DMS53 treated with DMSO at 0.1 percent for 48 hours (cell line): ENCODE results near the gene MTUS2.
A peak's percentile ranks its signal among the peaks of the same experiment; 100 is the strongest.
"Not testable (repeated sequence)": the region's sequence is repeated elsewhere in the genome, so short reads cannot be mapped to it uniquely, and the experiment has no call there.

ENCODE experiments used
- DNase-seq: peaks from one replicate; lab custom pipeline; 2025; ENCODE audit not compliant: unreplicated experiment; lab: John Stamatoyannopoulos, UW

MTUS2 gene

DNA sequence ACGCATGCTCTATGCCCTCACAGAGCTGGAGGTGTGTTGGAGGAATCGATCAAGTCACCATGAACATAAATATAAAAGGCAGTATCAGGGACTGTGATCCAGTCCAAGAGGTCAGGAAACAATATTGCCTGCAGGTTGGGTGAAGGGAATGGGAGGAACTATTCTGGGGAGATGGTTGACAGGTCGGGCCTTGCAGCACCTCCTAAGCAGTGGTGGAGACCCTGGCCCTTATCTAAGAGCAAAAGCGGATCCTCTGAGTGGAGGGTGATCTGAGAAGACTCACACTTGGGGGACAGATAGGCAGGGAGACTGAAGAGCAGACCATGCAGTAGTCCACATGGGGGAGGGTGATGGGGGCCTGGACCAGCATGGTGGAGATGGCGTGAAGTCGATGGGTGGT lies 561.9 kb downstream of the MTUS2 start:
- no peak for DNase-seq

DNA sequence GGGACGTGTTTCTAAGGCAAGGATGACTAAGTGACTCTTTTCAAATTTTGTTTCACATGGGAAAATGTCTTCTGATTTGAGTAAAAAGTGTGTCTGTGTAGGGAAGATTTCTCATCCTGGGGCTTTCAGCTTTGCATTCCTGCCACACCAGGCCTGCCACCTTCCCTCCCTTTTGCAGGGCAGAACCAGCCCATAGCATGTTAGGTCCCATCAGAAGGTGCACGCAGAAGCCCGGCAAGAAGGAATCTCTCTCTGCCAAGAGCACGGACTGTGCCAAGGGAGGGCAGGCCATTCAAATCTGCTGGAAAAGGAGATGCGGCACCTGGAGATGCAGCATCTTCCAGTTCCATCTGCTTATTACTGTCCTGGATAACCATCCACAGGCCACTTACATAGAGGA lies 563.3 kb downstream of the MTUS2 start:
- no peak for DNase-seq

DNA sequence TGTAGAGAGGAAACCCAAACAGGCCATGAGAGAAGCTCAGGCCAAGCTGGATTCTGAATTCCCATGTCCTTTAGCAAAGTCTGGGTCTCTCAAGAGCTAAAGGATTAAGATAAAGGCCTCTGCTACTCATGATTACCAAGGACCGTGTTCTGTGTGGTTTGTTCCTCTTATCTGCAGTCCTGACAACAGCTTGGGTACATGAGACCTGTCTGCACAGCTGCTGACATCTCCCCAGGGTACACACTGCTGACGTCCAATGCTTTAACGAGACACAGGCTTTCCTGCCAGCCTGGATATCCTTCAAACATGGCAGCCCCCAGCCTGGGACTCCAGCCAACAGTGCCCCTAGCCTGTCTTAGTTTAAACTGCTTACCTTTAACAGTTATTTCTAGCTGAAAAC lies 564.3 kb downstream of the MTUS2 start:
- DNase-seq = no peak

DNA sequence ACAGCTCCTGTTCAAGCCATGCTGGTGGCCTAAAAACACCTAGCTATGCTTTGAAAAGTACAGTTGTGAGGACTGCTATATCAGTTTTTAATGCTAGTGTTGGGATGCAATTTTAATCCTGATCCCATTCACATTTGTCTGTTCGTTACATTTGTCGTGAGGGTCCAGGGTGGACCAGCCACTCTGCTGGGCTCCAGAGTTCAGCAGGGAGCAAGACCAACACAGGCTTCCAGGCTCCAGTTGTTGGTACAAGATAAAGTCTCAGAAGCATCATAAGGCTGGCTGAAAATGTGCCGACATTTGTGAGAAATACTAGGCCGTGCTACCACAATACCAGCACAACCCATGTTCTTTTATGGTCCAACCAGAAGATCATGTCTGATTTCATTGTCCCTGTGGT lies 564.7 kb downstream of the MTUS2 start:
- DNase-seq = no peak

DNA sequence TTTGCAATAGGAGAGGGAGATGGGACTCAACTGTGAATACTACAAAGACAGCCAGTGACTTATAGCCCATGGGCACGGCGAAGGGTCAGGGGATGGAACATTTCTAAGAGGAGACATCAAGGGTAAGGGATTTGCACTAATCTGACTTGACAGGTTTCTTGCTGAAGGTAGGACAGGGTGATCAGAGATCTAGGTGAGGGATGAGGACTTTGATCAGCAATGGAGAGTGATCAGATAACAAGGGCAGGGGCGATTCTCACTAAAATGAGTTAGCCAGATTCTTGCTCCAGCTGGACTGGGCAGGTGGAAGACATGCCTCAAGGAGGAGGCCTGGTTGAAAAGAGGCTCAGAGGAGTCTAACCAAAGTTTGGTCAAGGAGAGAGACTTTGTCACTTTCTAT lies 566.1 kb downstream of the MTUS2 start:
- DNase-seq = no peak

DNA sequence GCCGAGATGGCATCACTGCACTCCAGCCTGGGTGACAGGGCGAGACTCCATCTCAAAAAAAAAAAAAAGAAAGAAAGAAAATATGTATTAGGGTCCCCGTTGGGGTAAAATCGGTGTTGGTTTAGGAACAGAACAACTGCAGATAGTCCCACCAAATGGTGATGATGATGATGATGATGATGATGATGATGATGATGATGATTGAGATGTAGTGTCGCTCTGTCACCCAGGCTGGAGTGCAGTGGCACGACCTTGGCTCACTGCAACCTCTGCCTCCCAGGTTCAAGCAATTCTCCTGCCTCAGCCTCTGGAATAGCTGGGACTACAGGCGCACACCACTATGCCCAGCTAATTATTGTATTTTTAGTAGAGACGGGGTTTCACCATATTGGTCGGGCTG lies 570.5 kb downstream of the MTUS2 start:
- not testable (repeated sequence) for DNase-seq

DNA sequence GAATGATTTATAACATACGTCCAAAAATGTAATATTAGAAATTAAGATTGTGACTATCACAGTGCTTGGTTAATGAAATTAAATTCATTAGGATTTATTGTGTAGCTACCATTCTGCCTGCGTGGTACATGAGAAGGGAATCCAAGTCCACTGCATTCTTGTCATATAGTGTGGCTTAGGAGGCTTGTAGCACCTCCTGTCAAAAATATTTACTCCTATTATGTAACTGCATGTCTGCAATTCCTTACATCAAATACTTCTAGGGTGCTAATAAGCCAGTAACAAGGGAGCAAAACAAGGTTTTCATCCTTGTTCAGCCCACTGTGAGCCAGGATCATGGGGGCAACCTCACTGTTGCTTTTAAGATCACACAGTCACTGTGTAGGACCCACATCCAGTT lies 576.3 kb downstream of the MTUS2 start:
- no peak for DNase-seq

DNA sequence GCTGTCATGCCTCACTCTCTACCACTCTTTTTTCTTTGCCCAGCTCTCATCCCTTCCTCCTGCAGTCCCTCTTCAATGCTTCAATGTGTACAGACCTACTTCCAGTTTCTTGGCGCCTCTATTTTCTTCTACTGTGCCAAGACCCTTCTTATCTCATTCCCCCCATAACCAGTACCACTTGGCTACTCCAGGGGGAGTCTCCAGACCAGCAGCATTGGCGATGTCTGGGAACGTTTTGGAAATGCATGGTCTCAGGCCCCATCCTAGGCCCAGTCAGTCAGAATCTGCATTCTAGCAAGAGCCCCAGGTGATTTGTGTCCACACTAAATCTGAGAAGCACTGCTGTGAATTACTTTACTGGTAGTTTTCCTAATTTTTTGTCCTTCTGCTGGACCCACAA lies 577.1 kb downstream of the MTUS2 start:
- no peak for DNase-seq

DNA sequence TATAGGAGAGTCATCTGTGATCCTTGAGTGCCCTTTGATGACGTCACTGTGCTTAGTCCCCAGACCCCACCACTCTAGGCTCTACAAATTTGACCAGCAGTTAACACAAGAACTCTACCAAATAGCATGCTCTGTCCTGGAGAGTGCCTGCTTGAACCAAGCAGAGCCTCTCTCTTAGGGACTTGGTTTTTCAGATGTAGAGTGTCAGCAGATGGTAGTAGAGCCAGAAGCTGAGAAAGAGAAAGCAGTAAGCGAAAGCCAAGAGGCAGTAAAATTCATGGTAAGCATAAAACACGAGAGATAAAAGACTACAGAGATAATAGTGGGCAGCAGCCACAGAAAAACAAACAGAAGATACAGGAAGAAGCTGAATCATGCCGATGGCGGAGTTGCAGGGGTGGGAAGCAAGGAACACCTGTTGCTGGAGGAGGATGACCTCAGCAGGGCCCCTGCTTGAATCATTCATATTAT lies 582.1 kb downstream of the MTUS2 start:
- peak; percentile 47 for DNase-seq

DNA sequence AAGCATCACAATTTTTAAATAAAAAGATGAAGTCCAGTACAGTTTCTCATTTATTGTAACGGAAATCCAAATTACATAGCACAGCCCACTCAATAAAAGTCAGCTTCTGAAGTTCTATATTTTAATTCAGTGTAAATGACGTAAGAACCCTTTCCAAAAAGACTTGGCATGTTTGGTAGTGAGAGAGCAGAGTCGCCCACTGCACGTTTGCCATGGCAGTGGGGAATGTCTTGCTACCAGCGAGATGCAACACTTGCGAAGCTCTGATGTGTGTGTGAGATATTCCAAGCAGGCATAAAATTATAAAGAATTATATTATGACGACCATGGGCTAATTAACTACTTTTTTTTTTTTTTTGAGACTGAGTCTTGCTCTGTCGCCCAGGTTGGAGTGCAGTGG lies 585.3 kb downstream of the MTUS2 start:
- DNase-seq = no peak

DNA sequence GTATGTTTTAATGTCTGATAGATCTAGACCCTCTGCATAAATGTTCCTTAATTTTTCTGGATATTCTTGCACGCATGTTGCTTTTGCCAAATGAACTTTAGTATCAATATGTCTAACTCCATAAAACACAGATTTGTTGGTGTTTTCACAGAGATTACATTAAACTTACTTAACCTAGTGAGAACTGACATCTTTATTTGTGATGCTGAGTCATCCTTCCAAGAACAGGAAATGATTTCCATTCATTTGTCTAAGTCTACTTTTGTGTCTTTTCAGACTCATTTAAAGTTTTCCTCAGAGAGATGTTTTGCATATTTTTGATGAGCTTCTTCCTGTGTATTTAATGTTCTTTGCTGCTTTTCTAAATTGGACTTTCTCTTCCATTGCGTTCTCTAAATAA lies 591.3 kb downstream of the MTUS2 start:
- no peak for DNase-seq

DNA sequence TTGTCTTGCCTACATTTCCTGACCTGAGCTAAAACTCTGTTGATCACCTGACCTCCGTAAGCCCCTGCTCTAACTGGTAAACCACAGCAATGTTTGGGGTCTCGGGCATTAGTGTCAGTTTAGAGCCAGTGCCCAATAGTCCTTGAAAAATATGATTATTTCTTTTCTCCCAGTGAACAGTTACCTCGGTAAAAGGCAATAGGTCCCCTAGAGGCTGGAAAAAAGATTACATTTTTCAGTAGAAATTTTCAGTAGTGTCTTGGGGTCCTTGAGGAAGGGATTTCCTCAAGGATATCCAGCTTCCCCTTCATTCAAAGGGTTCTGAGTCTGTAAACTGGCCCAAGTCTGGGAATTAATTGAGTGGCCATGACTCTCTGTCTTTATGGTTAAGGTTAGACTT lies 597.9 kb downstream of the MTUS2 start:
- no peak for DNase-seq

DNA sequence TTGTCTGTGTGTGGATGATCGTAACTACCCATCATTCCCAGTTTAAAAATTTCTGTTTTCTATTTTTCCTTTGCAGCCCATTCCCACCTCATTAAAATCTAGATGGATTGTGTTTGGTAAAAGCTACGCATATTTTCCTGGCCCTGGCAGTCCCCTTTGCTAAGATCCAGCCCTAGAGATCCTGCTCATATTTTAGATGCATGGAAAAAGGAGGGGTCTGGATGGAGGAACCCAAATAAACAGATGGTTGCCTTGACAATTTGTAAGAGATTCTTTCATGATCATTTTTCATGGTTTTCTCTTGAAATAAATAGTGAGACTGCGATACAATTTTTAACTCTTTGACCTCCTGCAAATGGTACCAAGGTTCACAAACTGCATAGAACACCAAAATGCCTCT lies 601.0 kb downstream of the MTUS2 start:
- DNase-seq = no peak

DNA sequence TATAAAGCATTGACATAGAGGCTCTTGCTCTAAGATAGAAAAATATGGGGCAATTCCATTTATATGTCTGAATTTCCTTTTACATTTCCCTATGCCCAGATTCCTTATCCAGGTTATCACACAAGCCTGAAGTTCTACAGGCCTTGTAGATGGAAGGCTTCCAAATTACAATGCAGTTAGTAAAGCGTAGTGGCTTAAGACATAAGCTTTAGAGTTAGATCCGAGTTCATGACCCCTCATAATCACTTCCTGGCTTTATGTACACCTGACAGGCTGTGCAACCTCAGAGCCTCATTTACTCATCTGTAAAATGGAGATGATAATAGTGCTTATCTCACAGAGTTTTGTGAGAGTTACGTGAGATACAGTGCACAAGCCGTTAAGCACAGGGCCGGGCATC lies 601.9 kb downstream of the MTUS2 start:
- no peak for DNase-seq

DNA sequence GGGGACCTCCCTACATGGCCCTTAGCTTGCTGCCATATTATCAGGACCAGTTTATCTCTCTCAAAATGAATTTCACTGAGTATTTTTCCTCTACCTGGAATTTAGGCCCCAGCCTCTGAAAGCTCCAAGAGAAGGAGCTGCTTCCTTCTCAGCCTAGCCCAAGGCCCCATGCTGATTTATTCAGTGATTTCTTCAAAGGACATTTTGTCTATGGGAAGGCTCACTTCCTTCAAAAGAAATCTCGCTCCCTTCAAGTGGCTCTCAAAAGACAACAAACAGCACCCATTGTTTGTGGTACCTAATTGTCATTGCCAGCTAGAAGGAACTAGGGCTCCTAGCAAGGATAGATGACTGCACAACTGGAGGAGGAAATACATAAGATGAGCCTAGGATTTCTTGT lies 602.9 kb downstream of the MTUS2 start:
- no peak for DNase-seq

DNA sequence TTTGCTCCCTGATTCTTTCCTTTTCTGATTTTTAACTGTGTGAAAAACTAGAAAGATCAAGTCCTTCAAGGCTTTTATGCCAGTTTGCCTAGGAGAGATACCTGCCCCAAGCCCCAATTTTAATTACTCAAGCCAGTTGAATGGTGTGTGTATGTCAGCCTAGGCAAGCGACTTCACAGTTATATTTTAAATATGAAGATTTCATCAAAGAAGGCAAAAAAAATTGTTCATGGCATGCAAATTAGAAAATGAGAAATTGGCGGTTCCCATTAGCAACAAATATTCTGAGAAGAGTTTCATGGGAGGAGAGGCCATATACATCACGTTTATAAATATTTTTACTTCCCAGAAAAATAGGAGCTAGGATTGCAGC lies 607.8 kb downstream of the MTUS2 start:
- no peak for DNase-seq

DNA sequence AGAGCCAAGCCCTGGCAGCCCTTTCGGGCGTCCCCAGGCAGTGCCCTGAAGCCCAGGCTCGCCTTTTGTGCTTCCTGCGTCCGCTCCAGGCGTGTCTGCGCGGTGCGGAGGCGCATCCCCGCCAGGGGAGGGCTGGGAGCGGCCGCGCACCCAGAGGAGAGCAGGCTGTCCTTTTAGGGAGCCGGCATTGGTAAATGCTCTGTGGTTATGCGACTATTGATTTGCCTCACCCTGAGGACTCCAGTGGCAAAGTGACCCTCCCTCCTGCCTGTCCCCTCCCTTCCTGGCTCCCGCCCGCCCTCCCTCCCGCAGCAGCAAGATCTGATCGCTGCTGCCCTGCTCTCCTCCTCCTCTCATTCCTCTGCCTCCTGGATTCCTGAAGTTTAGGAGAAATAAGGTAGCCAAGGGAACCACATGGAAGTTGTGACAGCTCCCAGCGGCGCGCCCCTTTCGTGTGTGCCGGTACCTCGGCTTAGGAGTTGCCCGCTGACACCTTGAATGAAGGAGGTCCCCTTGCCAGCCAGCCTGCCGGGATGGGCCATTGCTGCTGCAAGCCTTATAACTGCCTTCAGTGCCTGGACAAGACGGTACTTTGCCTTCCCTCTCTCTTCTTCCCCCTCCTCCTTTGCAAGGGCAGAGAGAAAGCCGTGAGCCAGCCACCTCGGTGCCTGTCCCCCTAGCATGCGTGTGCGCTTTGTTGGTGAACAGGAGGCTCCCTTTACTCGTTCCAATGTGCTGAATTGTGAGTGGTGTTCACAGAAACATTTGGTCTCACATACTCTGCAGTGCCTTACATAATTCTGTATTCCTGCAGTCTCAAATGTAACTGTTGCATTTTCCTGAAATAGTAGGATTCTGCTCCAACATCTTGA lies 608.4 kb downstream of the MTUS2 start:
- peak; percentile 10 for DNase-seq

DNA sequence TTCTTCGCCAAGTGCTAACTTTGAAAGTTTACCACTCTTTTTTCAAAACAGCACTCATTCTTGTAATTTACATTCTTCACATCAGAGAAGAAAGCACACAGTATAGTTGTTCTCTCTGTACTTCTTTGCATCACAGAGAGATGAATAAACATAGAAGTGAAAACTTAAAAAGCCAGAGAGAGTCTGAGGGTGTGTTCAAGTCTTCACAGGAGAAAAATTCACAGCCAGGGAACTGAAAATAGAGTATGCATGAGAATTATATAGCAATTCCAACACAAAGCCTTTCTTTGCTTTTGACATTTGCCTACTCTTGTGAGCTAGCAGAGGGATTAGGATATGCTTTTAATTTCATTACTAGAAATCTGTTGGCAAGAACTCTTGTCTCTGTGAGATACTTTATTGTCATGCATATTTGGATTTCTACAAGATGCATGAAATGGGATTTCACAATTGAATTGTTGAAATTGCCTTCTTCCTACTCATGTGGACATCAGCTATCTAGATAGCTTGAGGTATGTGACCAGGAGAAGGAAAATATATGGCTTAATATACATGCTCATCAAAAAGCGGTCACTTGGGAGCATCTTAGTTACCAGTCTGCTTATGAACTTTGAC lies 609.3 kb downstream of the MTUS2 start:
- no peak for DNase-seq

DNA sequence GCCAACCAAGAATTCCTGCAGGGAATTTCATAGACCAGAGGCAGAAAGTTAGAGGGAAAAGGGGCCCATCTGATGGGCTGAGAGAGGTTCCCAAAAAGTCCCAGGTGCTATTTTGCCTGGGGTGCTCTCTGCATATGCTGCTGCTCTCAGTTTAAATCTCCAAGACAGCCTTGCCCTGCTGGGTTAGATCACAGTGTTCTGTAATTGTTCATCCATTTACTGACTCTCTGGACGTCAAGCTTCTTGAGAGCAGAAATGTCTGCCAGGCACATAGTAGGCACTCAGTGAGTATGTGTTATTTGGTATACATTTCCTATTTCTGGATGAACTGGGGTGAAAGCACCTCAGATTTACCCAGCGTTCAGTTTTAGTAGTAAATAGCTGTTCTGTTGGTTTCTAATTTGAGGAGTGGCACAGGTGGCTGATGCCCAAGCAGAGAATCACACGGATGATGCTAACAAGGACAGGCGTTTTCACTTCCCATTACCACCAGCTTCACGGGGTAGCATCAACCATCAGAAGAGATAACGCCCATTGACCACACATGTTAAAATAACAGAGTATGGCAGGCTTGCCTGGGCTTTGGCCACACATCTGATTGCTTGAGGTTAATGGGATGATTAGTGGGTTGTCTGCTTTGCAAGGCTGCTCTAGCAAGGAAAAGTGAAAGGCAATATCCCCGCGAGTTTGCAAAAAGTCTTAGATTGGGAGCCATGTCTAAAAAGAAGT lies 614.2 kb downstream of the MTUS2 start:
- no peak for DNase-seq

DNA sequence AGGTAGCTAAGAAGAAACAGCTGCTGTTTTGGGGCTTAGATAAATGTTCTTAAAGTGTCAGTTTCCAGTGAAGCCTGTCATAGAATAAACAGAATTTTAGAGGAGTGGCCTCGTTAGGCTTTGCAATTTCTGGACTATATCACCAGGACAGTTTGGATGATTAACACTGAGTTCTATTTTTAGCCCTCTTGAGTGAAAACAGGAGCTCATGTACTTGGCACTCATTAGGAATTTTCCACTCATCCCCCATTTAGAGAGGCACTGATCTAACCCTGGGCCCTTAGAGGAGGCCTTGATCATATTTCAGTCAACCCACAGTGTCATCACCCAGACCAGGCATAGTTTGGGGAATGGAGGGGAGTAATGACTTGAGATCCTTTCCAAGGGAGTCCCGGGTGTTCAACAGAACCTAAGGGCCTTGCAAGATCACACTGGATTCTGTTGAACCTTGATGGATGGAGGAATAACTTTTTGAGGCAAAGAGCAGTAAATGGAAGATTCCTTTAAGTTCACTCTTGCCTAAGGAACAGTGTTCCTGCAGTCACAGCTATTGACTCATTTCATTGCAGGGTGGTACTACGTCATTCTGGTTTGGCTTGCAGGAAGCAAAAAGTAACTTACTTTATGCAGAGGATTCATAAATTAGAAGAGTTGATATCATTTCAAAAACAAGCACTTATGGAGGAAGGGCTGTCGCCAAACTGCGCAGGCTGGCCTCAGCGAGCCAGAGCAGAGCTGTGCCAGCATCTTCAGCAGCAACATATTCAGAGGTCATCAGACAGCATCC lies 615.2 kb downstream of the MTUS2 start:
- no peak for DNase-seq

DNA sequence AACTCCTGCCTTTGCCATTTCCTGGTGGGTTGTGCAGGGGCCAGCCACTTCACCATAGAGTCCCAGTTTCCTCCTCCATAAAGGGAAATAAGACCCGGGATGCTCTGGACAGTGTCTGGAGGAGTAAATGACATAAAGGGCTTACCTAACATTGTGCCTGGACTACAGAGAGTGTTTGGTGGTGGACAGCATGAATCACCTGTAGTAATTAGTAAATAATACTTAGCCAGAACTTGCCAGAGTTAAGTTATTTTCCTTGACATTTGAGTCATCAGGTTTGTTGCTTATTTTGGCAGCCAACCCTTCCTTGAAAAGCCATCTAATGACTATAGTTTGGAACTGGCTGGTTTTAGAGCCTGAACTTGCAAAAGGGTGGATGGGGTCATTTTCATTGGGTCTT lies 616.2 kb downstream of the MTUS2 start:
- no peak for DNase-seq
